Activated B cell treated with CpG ODN at 0.5 μM for 24 hours (primary cell): ENCODE data around the gene MYCBP. TPM values are rescaled to one million over a fixed set of nuclear protein-coding genes. Genes with fewer than 3 reads are reported as not detected.

Experiments used
- ATAC-seq: fragments of 200-7000 bp; cut with Tn5 transposase; one replicate; pipeline ENCODE4 v1.10.0; 2021; ENCODE audit warnings: low read depth, mild to moderate bottlenecking, moderate library complexity
- CTCF ChIA-PET: fragments of 350-600 bp; sonication (Branson Sonifier 250); formaldehyde crosslinking; loops from one replicate; lab custom pipeline; 2021; ENCODE audit warnings: antibody characterized with exemption; lab: Charles Lee
- POLR2A ChIA-PET: fragments of 350-600 bp; sonication (Branson Sonifier 250); formaldehyde crosslinking; loops from one replicate; lab custom pipeline; 2021; ENCODE audit warnings: antibody characterized with exemption; lab: Charles Lee
- DNase-seq: peaks from one replicate; pipeline ENCODE4 v3.0.0; 2022
- H3K27ac Mint-ChIP-seq: one replicate; pipeline ENCODE4 v1.8.0; 2020; ENCODE audit warnings: mixed read lengths
- H3K27me3 Mint-ChIP-seq: one replicate; pipeline ENCODE4 v1.8.0; 2021; ENCODE audit warnings: mixed read lengths
- H3K36me3 Mint-ChIP-seq: one replicate; pipeline ENCODE4 v1.8.0; 2021; ENCODE audit warnings: low read depth, mixed read lengths
- H3K4me1 Mint-ChIP-seq: one replicate; pipeline ENCODE4 v1.8.0; 2021; ENCODE audit warnings: mixed read lengths
- H3K4me3 Mint-ChIP-seq: one replicate; pipeline ENCODE4 v1.8.0; 2020; ENCODE audit warnings: mild to moderate bottlenecking, mixed read lengths
- H3K9me3 Mint-ChIP-seq: one replicate; pipeline ENCODE4 v1.8.0; 2020; ENCODE audit warnings: mixed read lengths
- intact Hi-C: fragments of 100-400 bp; cut with micrococcal nuclease; formaldehyde crosslinking; loops from one replicate; pipeline ENCODE4 v1.15.1; 2024
- total RNA-seq: library from RNA; stranded (reverse); gene quantifications from 2 replicates; pipeline ENCODE4 v1.2.3, GENCODE V29; 2022
- TF ChIP-seq, protein P1 (sequence below): fragments of 200-600 bp; IDR thresholded peaks from one replicate; pipeline ENCODE4 v1.8.0; 2022; ENCODE audit warnings: antibody characterized with exemption, mild to moderate bottlenecking

The MYCBP gene
- total RNA-seq, 1 donor from 2014 or later = 18.6 TPM

- CTCF ChIA-PET = no interaction called here
- ATAC-seq = no peak
- Mint-ChIP-seq H3K4me3 (no peak overlapping the region), H3K4me1 (no peaks in the 10 kb centered on the region), H3K27ac (no peak overlapping the region), H3K36me3 (no peaks in the 10 kb centered on the region), H3K9me3 (no peaks in the 10 kb centered on the region), H3K27me3 (no peaks in the 10 kb centered on the region)
- TF ChIP-seq, protein P1, sequence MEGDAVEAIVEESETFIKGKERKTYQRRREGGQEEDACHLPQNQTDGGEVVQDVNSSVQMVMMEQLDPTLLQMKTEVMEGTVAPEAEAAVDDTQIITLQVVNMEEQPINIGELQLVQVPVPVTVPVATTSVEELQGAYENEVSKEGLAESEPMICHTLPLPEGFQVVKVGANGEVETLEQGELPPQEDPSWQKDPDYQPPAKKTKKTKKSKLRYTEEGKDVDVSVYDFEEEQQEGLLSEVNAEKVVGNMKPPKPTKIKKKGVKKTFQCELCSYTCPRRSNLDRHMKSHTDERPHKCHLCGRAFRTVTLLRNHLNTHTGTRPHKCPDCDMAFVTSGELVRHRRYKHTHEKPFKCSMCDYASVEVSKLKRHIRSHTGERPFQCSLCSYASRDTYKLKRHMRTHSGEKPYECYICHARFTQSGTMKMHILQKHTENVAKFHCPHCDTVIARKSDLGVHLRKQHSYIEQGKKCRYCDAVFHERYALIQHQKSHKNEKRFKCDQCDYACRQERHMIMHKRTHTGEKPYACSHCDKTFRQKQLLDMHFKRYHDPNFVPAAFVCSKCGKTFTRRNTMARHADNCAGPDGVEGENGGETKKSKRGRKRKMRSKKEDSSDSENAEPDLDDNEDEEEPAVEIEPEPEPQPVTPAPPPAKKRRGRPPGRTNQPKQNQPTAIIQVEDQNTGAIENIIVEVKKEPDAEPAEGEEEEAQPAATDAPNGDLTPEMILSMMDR = no peak
- intact Hi-C loops = no loop called here
- no peak for DNase-seq
- POLR2A ChIA-PET = no interaction called here
These were observed 15.5 kb upstream of the MYCBP start for GRCh38 chr1:38888423-38889333.

DNA sequence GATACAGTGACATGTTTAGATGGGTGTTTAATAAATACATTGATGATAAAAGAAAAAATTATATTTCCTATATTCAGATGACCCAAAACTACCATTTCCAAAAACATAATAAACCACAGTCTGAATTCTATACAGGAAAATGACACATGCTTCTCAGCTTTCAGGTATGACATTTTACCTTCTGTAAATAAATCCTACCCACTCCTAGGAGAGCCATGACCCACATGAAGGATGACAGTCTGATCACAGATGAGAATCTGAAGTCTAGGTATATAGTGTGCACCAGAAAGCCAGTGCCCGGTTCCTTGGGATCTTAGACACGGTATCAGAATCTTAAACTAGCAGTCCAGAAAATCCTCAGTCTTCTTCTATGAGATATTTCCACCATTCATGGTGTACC, 11.9 kb upstream of the MYCBP start:
- Mint-ChIP-seq H3K4me1 (no peaks in the 10 kb centered on the region), H3K9me3 (no peaks in the 10 kb centered on the region), H3K4me3 (no peak overlapping the region), H3K36me3 (no peaks in the 10 kb centered on the region), H3K27me3 (no peaks in the 10 kb centered on the region), H3K27ac (no peak overlapping the region)
- no peak for ATAC-seq
- CTCF ChIA-PET = no interaction called here
- DNase-seq = no peak
- intact Hi-C loops = no loop called here
- POLR2A ChIA-PET = no interaction called here
- TF ChIP-seq, protein P1 = no peak

- Mint-ChIP-seq H3K27me3 (no peaks in the 10 kb centered on the region), H3K4me3 (no peak within 1 kb of the TSS), H3K9me3 (no peaks in the 10 kb centered on the region), H3K4me1 (no peaks in the 10 kb centered on the region), H3K27ac (no peak within 1 kb of the TSS), H3K36me3 (no peaks in the 10 kb centered on the region)
- no peak for DNase-seq
- intact Hi-C loops = no loop called here
- ATAC-seq = no peak
- TF ChIP-seq, protein P1 = no peak
- CTCF ChIA-PET = no interaction called here
- POLR2A ChIA-PET = no interaction called here
These were observed 8.3 kb upstream of the MYCBP start, which contains the start of gene GJA9 for GRCh38 chr1:38881487-38881886. Gene GJA9 (minus strand): TSS chr1:38881587. CDS start chr1:38876098, 5,489 bp downstream.

- Mint-ChIP-seq H3K9me3 (no peaks in the 10 kb centered on the region), H3K27ac (no peak overlapping the region), H3K4me3 (no peak overlapping the region), H3K36me3 (peaks cover 4% of the 10 kb centered on the region), H3K4me1 (peaks cover 23% of the 10 kb centered on the region), H3K27me3 (no peaks in the 10 kb centered on the region)
- POLR2A ChIA-PET = interaction anchor here (0.5 kb wide), 1 partner anchor 10 kb away, joined by 4 read pairs; no protein-coding TSS in a partner anchor
- no peak for DNase-seq
- intact Hi-C loops = loop anchor here (10.0 kb wide), 1 partner anchor 389 kb away; no protein-coding TSS in a partner anchor
- ATAC-seq = no peak
- TF ChIP-seq, protein P1 = no peak
- CTCF ChIA-PET = interaction anchor here (0.6 kb wide), 1 partner anchor 21 kb away, joined by 3 read pairs; no protein-coding TSS in a partner anchor
These were observed 2.7 kb upstream of the MYCBP start for GRCh38 chr1:38875811-38876210.
